Measurements from ENCODE around the gene AJAP1. TPM values are rescaled to one million over a fixed set of nuclear protein-coding genes. Genes with fewer than 3 reads are reported as not detected.

Gene AJAP1
- total RNA-seq, 1 donor from 2014 or later, result 0.11 TPM

DNA sequence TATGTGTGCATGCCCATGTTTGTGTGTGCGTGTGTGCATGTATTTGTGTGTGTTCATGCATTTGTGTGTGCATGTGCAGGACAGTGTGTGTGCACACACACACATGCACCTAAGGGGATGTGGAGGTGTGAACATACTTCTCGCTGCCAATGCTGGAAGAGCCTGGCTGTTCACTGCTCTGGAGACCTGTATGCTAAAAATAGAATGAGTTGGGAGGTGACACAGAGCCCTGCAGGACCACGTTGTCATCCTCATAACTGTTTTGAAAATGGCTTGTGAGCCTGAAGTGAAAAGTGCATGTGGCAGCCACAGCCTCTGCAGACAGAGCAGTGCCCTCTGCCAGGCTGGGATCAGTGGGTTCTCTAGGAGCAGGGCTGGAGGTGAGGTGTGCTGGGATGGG, 95.8 kb downstream of the AJAP1 start:
- intact Hi-C loops (cut with DNase I), result no loop called here
- DNase-seq (ENCODE audit: low spot score), result no peak

DNA sequence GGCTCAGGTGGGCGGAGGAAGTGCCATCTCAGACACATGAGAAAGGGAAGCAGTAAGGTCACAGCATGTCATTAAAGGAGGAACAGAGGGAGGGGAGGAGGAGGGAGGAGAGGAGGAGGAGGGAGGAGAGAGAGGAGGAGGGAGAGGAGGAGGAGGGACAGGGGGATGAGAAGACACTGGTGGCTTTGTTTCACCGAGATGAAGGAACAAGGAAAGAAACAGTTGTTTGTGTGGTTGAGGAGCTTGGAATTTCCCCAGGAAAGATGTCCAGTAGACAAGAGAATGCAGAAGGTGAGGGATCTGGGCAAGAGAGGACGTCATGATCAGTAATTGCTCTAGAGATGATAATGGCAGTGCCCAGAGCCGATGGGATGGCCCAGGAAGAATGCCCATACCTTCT, 97.7 kb downstream of the AJAP1 start:
- no peak for DNase-seq (ENCODE audit: low spot score)

DNA sequence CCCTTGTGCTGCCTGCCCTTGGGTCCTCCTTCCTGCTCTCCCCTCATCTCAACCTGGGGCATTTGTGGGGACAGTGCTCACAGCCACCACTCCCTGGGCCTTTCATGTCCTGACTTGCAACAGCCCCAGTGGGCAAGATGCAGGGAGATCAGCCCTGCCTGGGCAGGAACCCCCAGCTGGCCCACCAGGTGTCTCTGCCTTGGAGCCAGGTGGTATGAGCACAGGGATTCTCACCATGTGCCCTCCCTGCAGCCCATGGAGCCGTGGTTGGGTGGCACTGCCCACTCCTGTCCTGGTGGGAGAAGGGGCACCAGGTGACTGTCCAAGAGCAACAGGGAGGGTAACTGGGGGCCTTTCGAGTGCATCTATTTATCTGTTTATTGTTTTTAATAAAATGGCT, 100.4 kb downstream of the AJAP1 start:
- DNase-seq (ENCODE audit: low spot score), result no peak
- intact Hi-C loops (cut with DNase I), result no loop called here

More for the DNA sequence above, 97.7 kb downstream of the AJAP1 start:
- intact Hi-C loops (cut with DNase I), result no loop called here

DNA sequence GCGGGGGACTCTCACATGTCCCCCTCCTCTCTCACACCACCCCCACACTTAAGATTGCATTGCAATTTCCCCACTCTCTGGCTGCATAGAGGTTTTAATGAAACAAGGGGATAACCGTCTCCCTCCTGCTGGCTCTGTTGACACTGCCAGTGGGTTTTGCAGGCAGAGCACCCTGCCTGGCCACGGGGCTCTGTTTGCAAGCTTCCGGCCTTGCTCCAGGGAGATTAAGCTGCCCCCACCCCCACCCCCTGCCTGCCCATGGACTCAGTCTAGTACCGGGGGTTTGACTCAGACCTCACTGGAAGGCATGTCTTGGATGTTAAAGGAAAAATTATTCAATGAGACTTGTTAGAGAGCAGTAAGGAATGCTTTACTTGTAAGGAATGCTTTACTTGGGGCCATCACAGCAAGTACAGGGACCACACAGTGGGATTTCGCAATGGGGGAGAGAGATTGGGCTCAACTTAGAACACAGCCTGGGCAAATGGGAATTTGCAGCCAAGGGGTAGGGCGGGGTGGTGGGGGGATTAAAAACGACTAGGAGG, 101.0 kb downstream of the AJAP1 start:
- DNase-seq (ENCODE audit: low spot score), result no peak
- intact Hi-C loops (cut with DNase I), result no loop called here

DNA sequence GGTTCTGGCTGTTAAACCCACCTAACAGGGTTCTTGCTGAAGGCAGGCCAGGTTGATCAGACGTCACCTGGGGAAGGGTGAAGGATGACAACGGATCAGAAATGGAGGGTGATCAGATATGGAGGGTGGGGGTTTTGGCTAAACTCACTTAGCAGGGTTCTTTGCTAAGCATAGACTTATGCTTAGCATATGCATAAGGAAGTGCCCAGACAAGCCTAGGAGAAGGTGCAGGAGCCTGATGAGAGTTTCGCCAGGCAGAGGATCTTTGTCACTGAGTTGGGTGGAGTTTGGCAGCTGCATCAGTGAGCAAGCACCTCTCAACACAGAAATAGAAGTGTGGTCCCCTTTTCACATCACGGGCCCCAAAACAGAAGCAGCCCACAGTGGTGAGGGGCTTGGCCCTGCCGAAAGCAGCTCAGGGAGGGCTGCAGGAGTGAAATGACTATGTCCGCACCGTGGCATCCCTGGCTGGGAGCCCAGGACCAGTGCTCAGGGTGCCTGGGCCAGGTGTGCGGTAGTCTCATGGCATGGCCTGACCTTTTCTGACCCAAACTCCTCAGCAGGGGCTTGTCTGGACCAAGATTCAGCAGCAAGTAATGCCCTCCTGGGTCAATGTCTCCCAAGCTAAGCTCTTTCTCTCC, 101.6 kb downstream of the AJAP1 start:
- intact Hi-C loops (cut with DNase I), result no loop called here
- DNase-seq (ENCODE audit: low spot score), result no peak

DNA sequence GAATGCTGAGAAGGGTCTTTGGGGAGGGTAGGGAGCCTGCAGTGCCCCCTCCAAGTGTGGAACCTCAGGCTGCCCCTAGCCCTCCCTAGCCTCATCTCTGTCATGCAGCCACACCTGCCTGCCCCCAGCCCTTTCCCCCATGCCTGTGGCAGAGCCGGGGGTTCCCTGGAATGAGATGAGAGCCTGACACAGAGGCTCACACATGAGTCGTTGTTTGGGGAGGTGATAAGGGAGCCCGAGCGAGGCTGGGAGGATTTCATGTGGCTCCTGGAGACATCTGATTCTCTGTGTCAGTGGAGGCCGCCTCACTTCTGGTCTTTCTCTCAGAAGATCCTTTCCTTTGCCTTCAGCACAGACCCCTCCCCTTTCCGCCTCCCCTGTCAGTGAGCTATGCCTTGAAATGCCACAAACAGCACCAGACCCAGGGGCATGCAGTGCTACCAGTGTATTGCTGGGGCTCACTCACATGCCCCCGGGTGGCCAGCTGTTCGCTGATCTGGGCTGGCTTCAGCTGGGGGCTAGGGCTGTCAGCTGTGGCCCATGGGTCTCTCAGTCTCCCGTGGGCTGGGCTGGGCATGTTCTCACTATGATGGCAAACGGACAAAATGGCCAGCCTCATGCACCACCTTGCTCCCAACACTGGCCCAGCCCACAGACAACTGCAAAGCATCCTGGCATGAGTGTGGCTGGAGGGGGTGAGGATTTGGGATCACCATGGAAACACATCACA, 102.6 kb downstream of the AJAP1 start:
- no peak for DNase-seq (ENCODE audit: low spot score)
- intact Hi-C loops (cut with DNase I), result no loop called here

DNA sequence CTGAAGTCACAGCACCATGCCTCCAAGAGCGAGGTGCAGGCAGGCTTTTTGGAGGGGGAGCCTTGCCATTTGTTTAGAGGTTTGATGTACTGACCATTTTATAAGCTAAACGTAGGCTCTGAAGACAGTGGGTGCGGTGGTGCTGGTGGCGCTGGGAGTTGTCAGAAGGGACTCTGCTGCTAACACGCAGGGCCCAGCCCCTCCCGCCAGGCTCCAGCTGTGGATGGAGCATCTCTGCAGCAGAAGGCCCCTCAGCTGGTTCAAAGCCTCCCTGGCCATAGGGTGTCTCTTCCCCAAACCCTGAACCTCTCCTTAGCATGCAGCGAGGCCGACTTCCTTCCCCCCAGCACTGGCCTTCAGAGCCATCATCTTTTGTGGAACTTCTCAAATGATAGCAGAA, 105.3 kb downstream of the AJAP1 start:
- intact Hi-C loops (cut with DNase I), result no loop called here
- no peak for DNase-seq (ENCODE audit: low spot score)

DNA sequence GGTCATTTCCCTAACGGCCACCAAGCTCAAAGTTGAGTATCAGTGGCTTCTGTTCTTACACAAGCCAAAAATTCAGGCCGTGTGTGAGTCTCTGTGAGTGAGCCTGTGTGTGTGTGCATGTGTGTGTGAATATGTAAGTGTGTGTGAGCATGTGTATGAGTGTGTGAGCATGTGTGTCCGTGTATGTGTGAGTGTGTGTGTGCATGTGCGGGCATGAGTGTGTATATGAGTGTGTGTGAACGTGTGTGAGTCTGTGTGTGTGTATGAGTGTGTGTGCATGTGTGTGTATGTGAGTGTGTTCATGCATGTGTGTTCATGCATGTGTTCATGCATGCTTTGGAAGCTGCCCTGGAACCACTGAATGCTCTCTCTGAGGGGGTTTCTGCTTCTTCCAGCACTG, 105.7 kb downstream of the AJAP1 start:
- intact Hi-C loops (cut with DNase I), result no loop called here
- no peak for DNase-seq (ENCODE audit: low spot score)

DNA sequence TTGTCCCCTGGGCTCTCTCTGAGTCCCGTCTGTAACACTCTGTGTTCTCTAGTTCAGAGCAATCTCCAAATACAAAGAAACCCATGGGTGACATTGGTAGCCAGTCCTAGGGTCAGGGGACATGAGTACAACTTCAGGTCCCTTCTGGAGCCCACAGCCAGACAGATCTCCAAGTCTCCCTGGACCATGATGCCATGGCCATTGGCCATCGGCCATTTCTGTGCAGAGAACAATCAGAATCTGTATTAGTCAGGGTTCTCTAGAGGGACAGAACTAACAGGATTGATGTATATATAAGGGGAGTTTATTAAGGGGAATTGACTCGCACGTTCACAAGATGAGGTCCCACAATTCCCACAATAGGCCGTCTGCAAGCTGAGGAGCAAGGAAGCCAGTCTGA, 106.9 kb downstream of the AJAP1 start:
- intact Hi-C loops (cut with DNase I), result no loop called here
- DNase-seq (ENCODE audit: low spot score), result no peak

DNA sequence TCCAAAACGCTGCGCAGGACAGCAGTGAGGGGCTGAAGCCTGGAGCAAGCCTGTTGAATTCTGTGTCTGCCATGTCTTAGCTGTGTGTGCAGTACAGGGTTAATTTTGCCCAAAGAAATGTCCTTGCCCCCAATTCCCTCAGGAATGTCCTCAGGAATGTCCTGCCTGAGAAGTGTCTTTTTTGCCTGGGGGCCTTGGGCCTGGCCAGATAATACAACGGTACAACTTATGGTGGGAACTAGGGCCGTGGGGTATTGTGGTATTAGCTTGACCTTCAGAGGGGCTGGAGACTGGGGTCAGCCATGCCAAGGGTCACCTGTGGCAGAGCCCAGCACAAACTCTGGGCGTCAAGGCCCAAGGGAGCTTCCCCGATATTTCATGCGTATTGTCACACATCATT, 107.7 kb downstream of the AJAP1 start:
- DNase-seq (ENCODE audit: low spot score), result no peak
- intact Hi-C loops (cut with DNase I), result no loop called here

DNA sequence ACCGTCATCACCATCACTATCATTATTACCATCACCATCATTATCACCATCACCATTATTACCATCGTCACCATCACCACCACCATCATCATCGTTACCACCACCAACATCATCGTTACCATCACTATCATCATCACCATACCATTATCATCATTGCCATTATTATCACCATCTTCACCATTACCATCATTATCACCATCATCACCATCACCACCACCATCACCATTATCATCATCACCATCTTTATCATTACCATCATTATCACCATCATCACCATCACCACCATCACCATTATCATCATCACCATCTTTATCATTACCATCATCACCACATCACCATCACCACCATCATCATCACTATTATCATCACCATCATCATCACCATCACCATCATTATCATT, 112.9 kb downstream of the AJAP1 start:
- intact Hi-C loops (cut with DNase I), result no loop called here
- no peak for DNase-seq (ENCODE audit: low spot score)

DNA sequence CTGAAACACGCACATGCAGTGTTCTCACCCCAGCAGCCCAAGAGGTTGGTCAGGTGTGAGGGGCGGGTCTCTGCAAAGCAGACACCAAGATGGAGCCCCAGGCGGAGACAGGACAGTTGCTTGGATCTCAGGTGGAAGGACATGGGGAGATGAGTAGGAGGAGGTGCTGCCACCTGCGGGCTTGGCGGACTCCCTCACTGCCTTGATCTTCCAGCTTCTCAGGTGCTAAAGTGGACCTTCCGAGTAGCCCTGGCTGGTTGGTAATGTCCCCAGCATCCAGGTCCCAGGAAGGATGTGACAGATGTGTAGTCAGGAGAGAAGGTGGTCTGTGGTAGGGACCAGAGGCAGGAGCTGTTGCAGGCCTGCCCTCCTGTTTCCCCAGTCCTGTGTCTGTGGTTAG, 114.1 kb downstream of the AJAP1 start:
- intact Hi-C loops (cut with DNase I), result no loop called here
- no peak for DNase-seq (ENCODE audit: low spot score)

DNA sequence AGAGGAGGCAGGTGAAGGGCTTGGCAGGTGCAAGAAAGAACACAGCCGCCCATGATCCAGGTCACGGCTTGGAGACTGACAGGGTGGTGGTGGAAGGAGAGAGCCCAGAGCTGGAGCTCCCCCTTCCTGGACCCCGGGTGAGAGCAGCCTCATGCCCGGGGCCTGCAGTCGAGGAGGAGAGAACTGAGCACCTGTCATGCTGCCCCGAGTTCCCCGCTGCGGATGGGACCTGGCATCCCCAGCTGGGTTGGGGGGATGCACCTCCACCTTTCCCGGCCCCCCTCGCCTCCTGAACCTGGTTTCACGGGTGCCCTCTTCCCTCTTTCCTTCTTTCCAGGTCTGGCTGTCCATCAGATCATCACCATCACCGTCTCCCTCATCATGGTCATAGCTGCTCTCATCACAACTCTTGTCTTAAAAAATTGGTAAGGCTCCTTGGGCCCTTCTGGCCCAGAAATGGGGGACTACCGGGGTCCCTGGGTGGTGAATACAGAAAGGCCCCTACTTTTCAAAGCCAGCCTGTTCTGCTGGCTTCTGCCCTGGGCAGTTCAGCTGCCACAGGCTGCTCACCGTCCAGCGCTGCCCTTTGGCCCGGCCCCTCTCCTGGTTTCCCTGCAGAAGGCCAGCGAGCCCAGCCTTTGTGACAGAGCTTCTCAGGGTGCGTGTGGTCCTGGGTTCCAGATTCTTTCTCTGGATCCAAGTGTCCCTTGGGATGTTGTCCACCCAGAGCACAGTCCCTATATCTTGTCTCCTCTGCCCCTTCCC, 115.3 kb downstream of the AJAP1 start:
- DNase-seq (ENCODE audit: low spot score), result no peak
- intact Hi-C loops (cut with DNase I), result no loop called here

DNA sequence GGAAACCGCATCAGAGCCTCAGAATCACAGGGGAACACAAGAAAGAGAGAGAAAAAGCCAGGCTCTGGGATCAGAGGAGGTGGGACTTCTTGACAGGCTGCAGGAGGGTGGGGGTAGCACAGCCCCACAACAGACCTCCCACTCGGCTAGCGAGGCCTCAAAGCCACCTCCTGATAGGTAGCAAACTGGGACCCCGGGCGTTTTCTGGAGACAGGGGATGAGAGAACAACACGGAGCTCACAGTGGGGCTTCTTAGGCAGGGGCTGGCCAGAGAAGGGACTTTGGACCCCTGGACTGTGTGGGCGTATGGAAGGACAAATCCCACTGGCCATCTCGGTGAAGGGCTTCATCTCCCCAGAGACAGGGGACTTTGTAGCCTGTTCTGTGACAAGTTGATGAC, 116.3 kb downstream of the AJAP1 start:
- intact Hi-C loops (cut with DNase I), result no loop called here
- DNase-seq (ENCODE audit: low spot score), result no peak

DNA sequence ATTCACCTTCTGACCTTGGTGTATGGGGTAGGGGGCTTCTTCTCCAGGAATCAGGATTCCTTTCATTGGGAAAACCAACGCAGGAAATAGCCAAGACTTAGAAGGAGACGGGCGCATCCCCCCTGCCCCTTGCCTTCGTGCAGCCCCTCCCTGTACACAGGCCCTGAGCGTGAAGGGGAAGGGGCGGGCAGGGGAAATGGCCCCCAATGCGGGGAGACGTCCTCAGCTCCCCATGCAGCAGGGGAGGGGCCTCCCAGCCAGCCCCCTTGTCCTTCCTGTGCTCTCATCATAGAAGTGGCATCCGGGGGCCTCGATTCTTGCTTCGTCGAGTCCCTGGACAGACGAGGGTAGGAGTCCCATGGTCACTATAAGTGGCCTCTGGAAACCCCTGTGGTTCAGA, 116.9 kb downstream of the AJAP1 start:
- intact Hi-C loops (cut with DNase I), result no loop called here
- DNase-seq (ENCODE audit: low spot score), result no peak

DNA sequence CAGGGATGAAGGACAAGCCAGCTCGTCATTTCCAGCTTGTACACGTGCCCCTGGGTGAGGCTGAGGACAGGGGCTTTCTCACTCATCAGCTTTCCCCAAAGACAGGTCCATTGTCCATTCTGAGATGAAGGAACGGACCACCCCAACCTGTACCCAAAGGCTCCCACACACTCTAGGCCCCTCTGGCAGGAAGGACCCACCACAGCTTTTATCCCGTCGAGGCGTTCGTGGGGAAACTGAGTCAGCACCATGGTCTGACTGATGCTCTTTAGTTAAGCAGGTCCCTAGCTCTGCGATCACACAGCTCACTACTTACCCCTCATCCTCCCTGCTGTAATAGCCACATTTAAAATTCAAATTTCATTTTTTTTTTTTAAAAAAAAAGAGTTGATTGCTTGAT, 117.3 kb downstream of the AJAP1 start:
- DNase-seq (ENCODE audit: low spot score), result no peak
- intact Hi-C loops (cut with DNase I), result no loop called here

DNA sequence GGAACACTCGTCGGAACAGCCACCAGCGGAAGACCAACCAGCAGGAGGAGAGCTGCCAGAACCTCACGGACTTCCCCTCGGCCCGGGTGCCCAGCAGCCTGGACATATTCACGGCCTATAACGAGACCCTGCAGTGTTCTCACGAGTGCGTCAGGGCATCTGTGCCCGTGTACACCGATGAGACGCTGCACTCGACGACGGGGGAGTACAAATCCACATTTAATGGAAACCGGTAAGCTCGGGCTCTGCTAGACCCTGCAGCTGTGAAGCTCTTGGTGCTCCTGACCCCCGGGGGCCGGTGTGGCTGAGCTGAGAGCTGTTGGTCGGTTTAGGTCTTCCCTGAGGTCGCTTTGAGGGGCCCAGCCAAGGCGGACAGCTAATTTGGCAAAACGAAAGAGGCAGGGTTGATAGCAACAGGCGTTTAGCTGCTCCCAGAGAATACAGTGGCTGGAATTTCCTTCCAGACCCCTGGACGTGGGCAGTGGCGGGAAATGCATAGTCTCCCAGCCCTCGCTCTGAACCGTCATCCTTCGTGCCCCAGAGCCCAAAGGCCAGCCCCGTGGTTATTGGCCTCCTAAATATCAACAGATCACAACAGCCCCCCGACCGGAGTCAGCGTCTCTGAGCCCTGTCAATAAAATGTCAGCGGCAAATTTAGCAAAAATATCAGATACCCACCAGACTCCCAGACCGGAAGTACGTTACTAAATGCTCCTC, 118.0 kb downstream of the AJAP1 start:
- intact Hi-C loops (cut with DNase I), result no loop called here
- no peak for DNase-seq (ENCODE audit: low spot score)

DNA sequence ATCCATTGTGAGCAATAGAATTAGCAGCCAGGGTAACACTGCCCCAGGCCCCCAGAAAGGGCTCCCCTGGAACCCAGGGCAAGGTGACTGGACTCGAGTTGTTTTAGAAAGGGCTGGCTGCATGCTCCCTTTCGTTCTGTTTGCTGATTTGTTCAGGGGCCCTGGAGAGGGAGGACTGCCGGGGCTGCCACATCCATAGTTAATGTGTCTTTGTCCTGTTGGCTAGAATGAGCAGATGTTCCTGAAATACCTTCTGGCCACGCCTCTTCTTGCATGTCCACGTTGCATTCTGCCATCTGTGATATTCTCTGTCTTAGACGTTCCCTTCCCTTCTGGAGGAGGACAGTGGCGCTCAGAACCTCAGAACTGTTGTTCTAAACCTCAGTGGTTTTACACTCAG, 118.8 kb downstream of the AJAP1 start:
- DNase-seq (ENCODE audit: low spot score), result no peak
- intact Hi-C loops (cut with DNase I), result no loop called here

DNA sequence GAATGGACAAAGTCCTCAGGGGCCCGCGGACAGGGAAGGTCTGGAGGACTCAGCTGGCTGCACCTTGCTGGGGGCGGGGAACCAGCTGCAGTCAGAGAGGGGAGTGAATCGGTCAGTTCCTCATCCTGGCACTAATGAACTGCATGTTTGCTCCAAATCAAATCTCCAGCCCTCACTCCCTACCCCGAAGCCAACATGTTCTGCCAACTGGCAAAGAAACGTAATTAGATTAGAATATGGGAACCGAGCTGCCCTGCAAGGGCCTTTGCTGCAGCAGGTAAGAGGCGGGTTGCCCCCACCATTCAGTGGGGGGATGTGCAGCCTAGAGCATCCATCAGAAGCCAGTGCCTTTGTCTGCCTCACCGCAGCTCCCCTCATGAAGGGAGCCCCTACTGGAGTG, 121.1 kb downstream of the AJAP1 start:
- DNase-seq (ENCODE audit: low spot score), result no peak

DNA sequence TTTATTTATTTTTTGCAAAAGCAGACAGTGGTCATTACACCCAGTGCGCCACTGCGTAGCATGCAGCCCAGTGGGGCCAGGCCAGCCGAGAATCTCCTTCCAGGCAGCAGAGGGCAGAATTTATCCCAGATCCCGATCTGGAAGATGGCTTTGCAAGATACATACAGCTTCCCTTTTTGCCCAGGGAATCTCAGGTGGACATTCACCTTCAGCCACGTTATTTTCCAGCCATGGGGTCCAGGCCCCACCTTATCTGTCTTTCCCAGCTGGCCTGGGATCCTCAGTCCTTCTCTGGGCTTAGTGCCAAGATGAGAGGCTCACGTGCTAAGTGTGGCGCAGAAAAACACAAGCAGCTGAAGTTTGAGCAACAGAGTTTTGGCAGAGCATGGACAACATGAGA, 123.6 kb downstream of the AJAP1 start:
- no peak for DNase-seq (ENCODE audit: low spot score)
- intact Hi-C loops (cut with DNase I), result no loop called here

More for the DNA sequence above, 121.1 kb downstream of the AJAP1 start:
- intact Hi-C loops (cut with DNase I), result no loop called here

Data from cardiac septum (tissue), 1 donor.